Esophagus (tissue), 2 donors: Measurements from ENCODE around the gene RALBP1. TPM values are rescaled to one million over a fixed set of nuclear protein-coding genes. Genes with fewer than 3 reads are reported as not detected.

Experiments used
- H3K27ac ChIP-seq, 2 donors: one replicate each; pipeline ENCODE4 v1.5.1; 2013; ENCODE audit warnings: low read depth in 2 of 2, mild to moderate bottlenecking in 2 of 2, inconsistent platforms in 1 of 2, low read length in 1 of 2, moderate library complexity in 1 of 2
- H3K27me3 ChIP-seq, 2 donors: one replicate each; pipeline ENCODE4 v1.6.1; 2013; ENCODE audit warnings: low read length in 2 of 2, control low read depth in 1 of 2, mild to moderate bottlenecking in 1 of 2; ENCODE audit not compliant: insufficient read depth in 2 of 2, control insufficient read depth in 1 of 2
- H3K36me3 ChIP-seq, 2 donors: one replicate each; pipeline ENCODE4 v1.6.1; 2013; ENCODE audit warnings: low read length in 1 of 2; ENCODE audit not compliant: control insufficient read depth in 2 of 2, insufficient read depth in 2 of 2
- H3K4me1 ChIP-seq, 2 donors: one replicate each; pipeline ENCODE4 v1.6.1; 2013; ENCODE audit warnings: low read length in 1 of 2; ENCODE audit not compliant: control insufficient read depth in 2 of 2, insufficient read depth in 2 of 2
- H3K4me3 ChIP-seq, 2 donors: one replicate each; pipeline ENCODE4 v1.5.1; 2013; ENCODE audit warnings: low read length in 2 of 2, mild to moderate bottlenecking in 2 of 2, low read depth in 1 of 2, moderate library complexity in 1 of 2
- H3K9me3 ChIP-seq, 2 donors: one replicate each; pipeline ENCODE4 v1.6.1; 2013; ENCODE audit warnings: mild to moderate bottlenecking in 2 of 2, low read depth in 1 of 2, low read length in 1 of 2, moderate library complexity in 1 of 2; ENCODE audit not compliant: control insufficient read depth in 2 of 2, insufficient read depth in 1 of 2
- WGBS, 2 donors: extraction: QIAGEN DNeasy Blood & Tissue Kit; methylation state at CpG; one replicate each; pipeline ENCODE4 v1.1.7; 2013; 5-methylcytosine and 5-hydroxymethylcytosine counted together
- polyA plus RNA-seq, 2 donors: library from polyadenylated mRNA; stranded (reverse); fragments of 200-250 nt; gene quantifications; one replicate each; pipeline ENCODE4 v1.2.3, GENCODE V29; 2013
- donor health status: healthy with polysubstance abuse.
- donor health status: Bipolar disorder and iron deficiency.

RALBP1 gene
- polyA plus RNA-seq, 2 donors: 23.7 to 38.6 TPM

- no peaks in the 10 kb centered on the region for H3K9me3 ChIP-seq
- no peaks in the 10 kb centered on the region for H3K27me3 ChIP-seq
- WGBS, 2 donors: 80 to 86% methylated on average over 9 of the region's 9 CpGs
These were observed 19.5 kb downstream of the RALBP1 start for GRCh38 chr18:9494778-9495331.

GRCh38 chr18:9495465-9495864 lies 20.2 kb downstream of the RALBP1 start:
- 74 to 88% methylated on average over 1 of the region's 1 CpG for WGBS, 2 donors
- Histone ChIP-seq H3K4me3 (no peak overlapping the region), H3K27ac (no peak overlapping the region), H3K27me3 (no peaks in the 10 kb centered on the region), H3K9me3 (no peaks in the 10 kb centered on the region), H3K4me1 (no peaks in the 10 kb centered on the region), H3K36me3 (no peaks in the 10 kb centered on the region)

More at GRCh38 chr18:9494778-9495331, 19.5 kb downstream of the RALBP1 start:
- Histone ChIP-seq H3K4me1 (no peaks in the 10 kb centered on the region), H3K27ac (no peak overlapping the region), H3K36me3 (no peaks in the 10 kb centered on the region), H3K4me3 (no peak overlapping the region)

- Histone ChIP-seq H3K4me1 (no peaks in the 10 kb centered on the region), H3K36me3 (no peaks in the 10 kb centered on the region), H3K27me3 (no peaks in the 10 kb centered on the region), H3K4me3 (no peak overlapping the region), H3K27ac (no peak overlapping the region), H3K9me3 (no peaks in the 10 kb centered on the region)
- 88 to 93% methylated on average over 6 of the region's 6 CpGs for WGBS, 2 donors
These were observed 20.8 kb downstream of the RALBP1 start for GRCh38 chr18:9495916-9496705.

- no peak overlapping the region for H3K27ac ChIP-seq
- no peaks in the 10 kb centered on the region for H3K4me1 ChIP-seq
- H3K36me3 ChIP-seq: no peaks in the 10 kb centered on the region
- no peak overlapping the region for H3K4me3 ChIP-seq
- no peaks in the 10 kb centered on the region for H3K27me3 ChIP-seq
- 75 to 82% methylated on average over 4 of the region's 4 CpGs for WGBS, 2 donors
- H3K9me3 ChIP-seq: no peaks in the 10 kb centered on the region
These were observed 30.9 kb downstream of the RALBP1 start for GRCh38 chr18:9506046-9506792.

DNA sequence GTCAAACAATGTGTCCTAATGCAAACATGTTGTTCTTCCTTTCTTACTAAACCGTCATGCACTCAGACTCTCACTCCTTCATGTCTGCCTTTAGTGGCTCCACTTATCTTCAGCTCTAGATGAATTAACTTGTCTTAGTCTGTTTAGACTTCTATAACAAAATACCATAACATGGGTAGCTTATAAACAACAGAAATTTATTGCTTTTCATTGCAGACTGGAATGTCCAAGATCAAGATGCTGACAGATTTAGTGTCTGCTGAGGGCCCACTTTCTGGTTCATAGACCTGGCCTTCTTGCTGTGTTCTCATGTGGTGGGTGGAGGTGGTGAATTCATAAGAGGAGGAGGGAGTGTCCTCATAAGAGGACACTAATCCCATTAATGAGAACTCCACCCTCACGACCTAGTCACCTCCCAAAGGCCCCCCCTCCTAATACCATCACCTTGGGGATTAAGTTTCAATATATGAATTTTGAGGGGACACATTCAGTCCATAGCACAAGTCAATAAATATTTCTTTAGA lies 32.3 kb downstream of the RALBP1 start:
- WGBS, 2 donors: 65 to 77% methylated on average over 2 of the region's 2 CpGs
- Histone ChIP-seq H3K27me3 (no peaks in the 10 kb centered on the region), H3K4me1 (no peaks in the 10 kb centered on the region), H3K4me3 (no peak overlapping the region), H3K9me3 (no peaks in the 10 kb centered on the region), H3K36me3 (no peaks in the 10 kb centered on the region), H3K27ac (no peak overlapping the region)

DNA sequence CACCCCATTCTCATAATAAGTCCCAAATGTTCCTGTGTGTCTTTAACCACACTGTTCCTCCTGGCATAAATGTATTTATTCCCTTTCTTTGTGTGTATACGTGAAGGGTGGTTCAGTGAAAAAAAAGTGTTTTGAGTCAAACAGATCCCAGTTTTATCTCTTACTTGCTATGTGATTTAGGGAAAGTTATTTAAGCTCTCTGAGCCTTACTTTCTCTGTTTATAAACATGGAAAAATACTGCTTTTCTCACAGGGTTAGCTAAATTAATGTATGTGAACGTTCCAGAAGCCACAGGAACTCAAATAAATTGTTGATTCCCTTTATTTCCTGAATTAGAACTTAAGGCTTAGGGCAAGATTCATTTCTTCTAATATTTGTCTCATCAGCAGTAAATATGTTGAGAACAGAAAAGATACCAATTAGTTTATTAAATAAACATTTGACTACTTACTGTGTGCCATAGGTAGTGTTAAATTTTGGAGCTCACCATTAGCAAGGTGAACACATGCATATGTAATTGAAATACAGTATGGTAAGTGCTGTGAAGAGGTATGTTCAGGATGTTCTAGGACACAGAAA lies 33.2 kb downstream of the RALBP1 start:
- no peaks in the 10 kb centered on the region for H3K4me1 ChIP-seq
- H3K4me3 ChIP-seq: no peak overlapping the region
- no peaks in the 10 kb centered on the region for H3K36me3 ChIP-seq
- no peak overlapping the region for H3K27ac ChIP-seq
- H3K9me3 ChIP-seq: no peaks in the 10 kb centered on the region
- H3K27me3 ChIP-seq: no peaks in the 10 kb centered on the region
- 70 to 72% methylated on average over 2 of the region's 2 CpGs for WGBS, 2 donors

DNA sequence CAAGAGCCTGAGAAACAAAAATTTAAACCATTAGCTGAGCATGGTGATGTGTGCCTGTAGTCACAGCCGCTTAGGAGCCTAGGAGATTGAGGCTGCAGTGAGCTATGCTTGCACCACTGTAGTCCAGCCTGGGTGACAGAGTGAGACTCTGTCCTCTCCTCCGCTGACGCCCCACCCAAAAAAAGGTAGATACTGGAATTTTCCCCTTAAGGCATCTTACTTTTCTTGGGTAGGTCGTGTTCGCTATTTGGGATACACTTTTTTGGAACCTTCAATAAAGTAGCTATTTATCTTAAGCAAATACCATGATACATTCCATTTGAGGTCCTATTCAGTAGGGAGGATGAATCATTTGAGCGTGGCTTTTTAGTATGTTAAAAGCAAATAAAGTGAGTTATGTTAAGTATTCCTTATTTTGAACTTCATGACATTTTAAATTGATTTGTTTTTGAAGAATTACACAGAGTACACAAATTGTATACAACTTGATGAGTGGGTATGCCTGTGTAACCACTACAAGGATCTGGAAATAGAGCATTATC lies 38.7 kb downstream of the RALBP1 start:
- Histone ChIP-seq H3K9me3 (no peaks in the 10 kb centered on the region), H3K4me1 (no peaks in the 10 kb centered on the region), H3K27ac (no peak overlapping the region), H3K36me3 (no peaks in the 10 kb centered on the region), H3K4me3 (no peak overlapping the region), H3K27me3 (no peaks in the 10 kb centered on the region)
- WGBS, 2 donors: 59 to 74% methylated on average over 6 of the region's 6 CpGs

DNA sequence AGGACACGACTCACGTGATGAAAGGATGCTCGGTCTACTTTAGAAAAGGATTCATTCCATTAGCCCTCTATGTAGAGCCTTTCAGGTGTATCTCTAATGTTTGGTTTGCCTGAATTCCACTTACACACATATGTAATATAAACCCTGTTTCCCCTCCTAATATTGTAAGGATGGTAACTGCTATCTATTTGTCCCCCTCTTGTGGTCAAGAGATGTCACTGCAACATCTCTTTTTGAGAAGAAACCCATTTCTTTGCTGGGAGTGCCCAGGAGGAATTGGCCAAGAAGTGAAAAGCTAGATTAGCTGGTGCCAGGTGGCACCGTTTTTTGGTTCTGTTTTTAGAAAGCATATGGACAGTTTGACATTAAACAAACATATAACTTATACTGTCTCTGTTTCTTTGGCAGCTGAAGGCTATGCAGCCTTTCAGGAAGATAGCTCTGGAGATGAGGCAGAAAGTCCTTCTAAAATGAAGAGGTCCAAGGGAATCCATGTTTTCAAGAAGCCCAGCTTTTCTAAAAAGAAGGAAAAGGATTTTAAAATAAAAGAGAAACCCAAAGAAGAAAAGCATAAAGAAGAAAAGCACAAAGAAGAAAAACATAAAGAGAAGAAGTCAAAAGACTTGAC lies 41.2 kb downstream of the RALBP1 start:
- WGBS, 2 donors: 71 to 74% methylated on average over 4 of the region's 4 CpGs
- Histone ChIP-seq H3K4me1 (no peaks in the 10 kb centered on the region), H3K36me3 (no peaks in the 10 kb centered on the region), H3K9me3 (no peaks in the 10 kb centered on the region), H3K4me3 (no peak overlapping the region), H3K27me3 (no peaks in the 10 kb centered on the region), H3K27ac (no peak overlapping the region)

DNA sequence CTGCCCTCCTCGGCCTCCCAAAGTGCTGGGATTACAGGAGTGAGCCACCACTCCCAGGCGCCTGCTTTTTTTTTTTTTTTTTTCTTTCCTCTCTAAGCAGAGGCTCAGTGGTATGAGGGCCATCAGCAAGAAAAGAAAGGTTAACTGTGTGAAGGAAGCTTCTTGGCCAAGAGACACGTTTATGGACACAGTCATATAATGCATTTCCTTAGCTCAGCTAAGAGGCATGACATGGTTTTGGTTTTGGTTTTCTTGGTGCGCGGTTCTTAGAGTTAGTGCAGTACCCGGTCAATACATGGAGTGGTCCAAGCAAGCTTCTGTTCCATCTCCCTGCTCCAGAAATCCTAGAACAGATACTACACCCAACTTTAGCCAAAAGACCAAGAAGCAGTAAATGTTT lies 42.6 kb downstream of the RALBP1 start:
- Histone ChIP-seq H3K27ac (no peak overlapping the region), H3K36me3 (no peaks in the 10 kb centered on the region), H3K9me3 (no peaks in the 10 kb centered on the region), H3K4me3 (no peak overlapping the region), H3K27me3 (no peaks in the 10 kb centered on the region), H3K4me1 (no peaks in the 10 kb centered on the region)
- 70 to 82% methylated on average over 6 of the region's 6 CpGs for WGBS, 2 donors
